ENCODE data around the gene UBL4B. TPM values are rescaled to one million over a fixed set of nuclear protein-coding genes. Genes with fewer than 3 reads are reported as not detected.

Gene UBL4B
- total and polyA plus RNA-seq, 2 experiments from 2014 or later = not detected

GRCh38 chr1:110091381-110091780, 20.9 kb upstream of the UBL4B start:
- DNase-seq = no peak
- TF ChIP-seq EZH2phosphoT487 (IDR thresholded peaks at IDR 0.05; ENCODE audit: insufficient read depth, low read depth) (no peak), EZH2 (IDR thresholded peaks at IDR 0.05; ENCODE audit: insufficient read depth, poor library complexity, severe bottlenecking) (no peak)
- Histone ChIP-seq H3K9me2 (ENCODE audit: insufficient read depth) (no peaks in the 10 kb centered on the region), H3K9ac (no peak overlapping the region), H3F3A (ENCODE audit: insufficient read depth) (no peaks in the 10 kb centered on the region), H3K4me3 (no peak overlapping the region), H3K27me3 (replicated peaks; ENCODE audit: insufficient read depth) (peaks cover 9% of the 10 kb centered on the region), H4K20me1 (ENCODE audit: insufficient read depth) (no peaks in the 10 kb centered on the region), H3K79me2 (ENCODE audit: insufficient read depth) (no peaks in the 10 kb centered on the region), H2AFZ (no peak overlapping the region), H3K9me3 (ENCODE audit: low read depth) (no peaks in the 10 kb centered on the region), H3K27ac (no peak overlapping the region), H3K4me1 (ENCODE audit: insufficient read depth) (no peaks in the 10 kb centered on the region), H3K36me3 (ENCODE audit: low read depth) (no peaks in the 10 kb centered on the region), H3K4me2 (ENCODE audit: unreplicated experiment) (no peak overlapping the region)
- WGBS, 2 experiments (ENCODE audit: low coverage in 1 of 2, low lambda C conversion rate in 2 of 2, missing lambda C conversion rate in 2 of 2) = 62 to 73% methylated on average over 2 of the region's 2 CpGs
- in situ Hi-C loops (cut with MboI) = no loop called here

- H3K27me3 ChIP-seq (replicated peaks; ENCODE audit: insufficient read depth) = peaks cover 7% of the 10 kb centered on the region
- TF ChIP-seq EZH2phosphoT487 (IDR thresholded peaks at IDR 0.05; ENCODE audit: insufficient read depth, low read depth) (no peak), EZH2 (IDR thresholded peaks at IDR 0.05; ENCODE audit: insufficient read depth, poor library complexity, severe bottlenecking) (no peak)
- H3K9me2 ChIP-seq (ENCODE audit: insufficient read depth) = no peaks in the 10 kb centered on the region
- H3K4me2 ChIP-seq (ENCODE audit: unreplicated experiment) = no peak overlapping the region
- H3K4me3 ChIP-seq = no peak overlapping the region
- no peaks in the 10 kb centered on the region for H4K20me1 ChIP-seq (ENCODE audit: insufficient read depth)
- 58 to 60% methylated on average over 3 of the region's 3 CpGs for WGBS, 2 experiments (ENCODE audit: low coverage in 1 of 2, low lambda C conversion rate in 2 of 2, missing lambda C conversion rate in 2 of 2)
- H3K9me3 ChIP-seq (ENCODE audit: low read depth) = no peaks in the 10 kb centered on the region
- no peak overlapping the region for H3K9ac ChIP-seq
- H3K27ac ChIP-seq = no peak overlapping the region
- no peak overlapping the region for H2AFZ ChIP-seq
- H3F3A ChIP-seq (ENCODE audit: insufficient read depth) = no peaks in the 10 kb centered on the region
- no peaks in the 10 kb centered on the region for H3K79me2 ChIP-seq (ENCODE audit: insufficient read depth)
- no peak for DNase-seq
- in situ Hi-C loops (cut with MboI) = no loop called here
- H3K4me1 ChIP-seq (ENCODE audit: insufficient read depth) = no peaks in the 10 kb centered on the region
- no peaks in the 10 kb centered on the region for H3K36me3 ChIP-seq (ENCODE audit: low read depth)
Observed at GRCh38 chr1:110091791-110092190, 20.5 kb upstream of the UBL4B start.

DNA sequence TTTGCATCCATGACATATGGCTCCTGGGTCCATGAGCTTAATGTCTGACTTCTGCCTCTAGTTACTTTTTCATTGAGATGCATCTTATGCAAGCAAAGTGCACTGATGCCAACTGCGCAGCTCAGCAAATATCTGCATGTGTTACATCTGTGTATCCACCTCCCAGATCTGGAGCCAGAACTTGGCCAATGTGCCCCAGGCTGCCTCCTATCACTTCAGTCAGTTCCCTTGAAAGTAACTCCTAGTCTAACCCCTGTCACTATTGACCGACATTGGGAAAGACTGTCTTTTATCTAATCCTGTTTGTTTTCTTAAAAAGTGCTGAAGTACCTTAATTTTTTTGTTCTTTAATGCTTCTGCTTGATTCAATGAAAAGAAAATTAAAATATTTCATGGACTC, 19.3 kb upstream of the UBL4B start:
- no peaks in the 10 kb centered on the region for H3K9me3 ChIP-seq (ENCODE audit: low read depth)
- no peak overlapping the region for H3K4me2 ChIP-seq (ENCODE audit: unreplicated experiment)
- 85 to 88% methylated on average over 2 of the region's 2 CpGs for WGBS, 2 experiments (ENCODE audit: low coverage in 1 of 2, low lambda C conversion rate in 2 of 2, missing lambda C conversion rate in 2 of 2)
- DNase-seq = no peak
- H4K20me1 ChIP-seq (ENCODE audit: insufficient read depth) = no peaks in the 10 kb centered on the region
- H3F3A ChIP-seq (ENCODE audit: insufficient read depth) = no peaks in the 10 kb centered on the region
- no peak overlapping the region for H2AFZ ChIP-seq
- H3K27ac ChIP-seq = no peak overlapping the region
- H3K79me2 ChIP-seq (ENCODE audit: insufficient read depth) = no peaks in the 10 kb centered on the region
- no peaks in the 10 kb centered on the region for H3K36me3 ChIP-seq (ENCODE audit: low read depth)
- H3K9me2 ChIP-seq (ENCODE audit: insufficient read depth) = no peaks in the 10 kb centered on the region
- in situ Hi-C loops (cut with MboI) = no loop called here
- H3K9ac ChIP-seq = no peak overlapping the region
- no peaks in the 10 kb centered on the region for H3K4me1 ChIP-seq (ENCODE audit: insufficient read depth)
- no peak overlapping the region for H3K4me3 ChIP-seq
- peaks cover 7% of the 10 kb centered on the region for H3K27me3 ChIP-seq (replicated peaks; ENCODE audit: insufficient read depth)
- TF ChIP-seq EZH2phosphoT487 (IDR thresholded peaks at IDR 0.05; ENCODE audit: insufficient read depth, low read depth) = no peak
- no peak for TF ChIP-seq EZH2 (IDR thresholded peaks at IDR 0.05; ENCODE audit: insufficient read depth, poor library complexity, severe bottlenecking)

DNA sequence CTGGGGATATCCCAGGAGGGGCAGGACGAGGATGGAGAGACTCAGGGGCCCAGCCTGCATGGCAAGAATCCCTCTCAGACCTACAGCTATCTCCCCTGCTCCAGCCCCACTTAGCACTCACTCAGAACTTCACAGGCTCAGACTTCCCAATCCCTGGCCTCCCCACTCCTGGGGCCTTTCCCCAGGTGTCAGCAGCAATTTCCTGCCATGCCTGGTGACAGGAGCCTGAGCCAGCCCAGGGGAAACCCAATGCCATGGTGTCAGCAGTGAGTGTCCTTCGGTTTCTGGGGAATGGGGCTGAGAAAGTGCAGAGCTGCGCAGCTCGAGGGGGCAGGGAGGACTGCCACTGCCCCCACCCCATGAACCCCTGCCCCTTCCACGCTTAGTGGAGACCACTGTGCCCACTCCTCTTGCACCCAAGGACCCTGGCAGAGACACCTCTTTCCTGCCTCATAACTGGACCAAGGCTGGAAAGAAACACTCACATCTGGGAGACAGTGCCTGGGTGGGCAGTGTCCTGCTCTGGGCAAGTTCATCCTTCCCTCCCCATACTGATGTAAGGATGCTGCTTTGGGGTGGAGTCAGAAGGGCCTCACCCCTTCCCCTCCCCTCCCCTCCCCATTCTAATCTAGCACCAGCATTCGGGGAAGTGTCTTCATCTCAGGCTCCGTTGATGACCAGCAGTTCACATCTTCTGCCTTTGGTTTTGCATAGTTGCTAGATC, 17.1 kb upstream of the UBL4B start:
- no peak overlapping the region for H3K4me3 ChIP-seq
- in situ Hi-C loops (cut with MboI) = no loop called here
- no peak overlapping the region for H2AFZ ChIP-seq
- H3K36me3 ChIP-seq (ENCODE audit: low read depth) = no peaks in the 10 kb centered on the region
- no peaks in the 10 kb centered on the region for H3K79me2 ChIP-seq (ENCODE audit: insufficient read depth)
- no peak overlapping the region for H3K4me2 ChIP-seq (ENCODE audit: unreplicated experiment)
- H3K4me1 ChIP-seq (ENCODE audit: insufficient read depth) = no peaks in the 10 kb centered on the region
- peaks cover 7% of the 10 kb centered on the region for H3K27me3 ChIP-seq (replicated peaks; ENCODE audit: insufficient read depth)
- no peaks in the 10 kb centered on the region for H3K9me2 ChIP-seq (ENCODE audit: insufficient read depth)
- 26 to 27% methylated on average over 7 of the region's 7 CpGs for WGBS, 2 experiments (ENCODE audit: low coverage in 1 of 2, low lambda C conversion rate in 2 of 2, missing lambda C conversion rate in 2 of 2)
- TF ChIP-seq EZH2phosphoT487 (IDR thresholded peaks at IDR 0.05; ENCODE audit: insufficient read depth, low read depth) (no peak), EZH2 (IDR thresholded peaks at IDR 0.05; ENCODE audit: insufficient read depth, poor library complexity, severe bottlenecking) (no peak)
- no peaks in the 10 kb centered on the region for H3K9me3 ChIP-seq (ENCODE audit: low read depth)
- no peaks in the 10 kb centered on the region for H3F3A ChIP-seq (ENCODE audit: insufficient read depth)
- no peak overlapping the region for H3K9ac ChIP-seq
- no peaks in the 10 kb centered on the region for H4K20me1 ChIP-seq (ENCODE audit: insufficient read depth)
- no peak for DNase-seq
- no peak overlapping the region for H3K27ac ChIP-seq
